Activated CD8-positive, alpha-beta memory T cell treated with anti-CD3 and anti-CD28 coated beads, Interleukin-2, amount 10 ng/mL, durations not matched to agents 7 days and 5 days (primary cell): ENCODE measurements around the gene VENTX. TPM values are rescaled to one million over a fixed set of nuclear protein-coding genes. Genes with fewer than 3 reads are reported as not detected.

Experiments used
- ATAC-seq: fragments of 150-1000 bp; cut with Tn5 transposase; one replicate; pipeline ENCODE4 v1.10.0; 2021; ENCODE audit warnings: moderate library complexity
- CTCF ChIA-PET: fragments of 350-600 bp; sonication (Branson Sonifier 250); formaldehyde crosslinking; loops from one replicate; lab custom pipeline; 2021; ENCODE audit warnings: antibody characterized with exemption; lab: Charles Lee
- DNase-seq: peaks from one replicate; pipeline ENCODE4 v3.0.0-alpha.2; 2020
- H3K27ac Mint-ChIP-seq: one replicate; pipeline ENCODE4 v1.8.0; 2021; ENCODE audit warnings: mild to moderate bottlenecking, mixed read lengths
- H3K27me3 Mint-ChIP-seq: one replicate; pipeline ENCODE4 v1.8.0; 2021; ENCODE audit warnings: mixed read lengths
- H3K36me3 Mint-ChIP-seq: one replicate; pipeline ENCODE4 v1.8.0; 2021; ENCODE audit warnings: mild to moderate bottlenecking, mixed read lengths
- H3K4me1 Mint-ChIP-seq: one replicate; pipeline ENCODE4 v1.8.0; 2021; ENCODE audit warnings: mixed read lengths
- H3K4me3 Mint-ChIP-seq: one replicate; pipeline ENCODE4 v1.8.0; 2021; ENCODE audit warnings: mild to moderate bottlenecking, moderate library complexity, mixed read lengths
- H3K9me3 Mint-ChIP-seq: one replicate; pipeline ENCODE4 v1.8.0; 2022; ENCODE audit warnings: low read depth, mixed read lengths
- microRNA-seq: library from miRNA; unstranded; fragments of <30 nt; microRNA quantifications from one replicate; pipeline ENCODE4 v1.2.0, GENCODE V29; 2022
- total RNA-seq, 2 experiments: library from RNA; stranded (reverse); gene quantifications; one replicate each; pipeline ENCODE4 v1.2.3, GENCODE V29; 2021

The VENTX gene
- total RNA-seq, 2 experiments from 2014 or later, result 0.12 TPM; not detected in 1

DNA sequence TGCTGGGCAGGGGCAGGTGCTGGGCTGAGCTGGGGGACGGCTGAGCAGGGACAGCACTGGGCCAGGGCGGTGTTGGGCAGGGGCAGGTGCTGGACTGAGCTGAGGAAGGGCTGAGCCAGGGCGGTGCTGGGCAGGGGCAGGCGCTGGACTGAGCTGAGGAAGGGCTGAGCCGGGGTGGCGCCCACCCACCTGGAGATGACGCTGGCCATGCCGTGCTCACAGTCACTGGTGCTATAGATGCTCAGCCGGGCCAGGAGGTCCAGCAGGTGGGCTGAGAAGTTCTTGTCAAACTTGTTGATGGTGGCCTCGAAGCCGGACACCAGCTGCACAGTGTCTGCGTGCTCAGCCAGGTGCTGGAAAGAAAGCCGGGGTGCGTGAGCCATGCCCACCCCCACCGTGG lies 43.4 kb downstream of the VENTX start:
- Mint-ChIP-seq H3K27me3 (no peaks in the 10 kb centered on the region), H3K4me1 (peaks cover 28% of the 10 kb centered on the region), H3K9me3 (no peaks in the 10 kb centered on the region), H3K36me3 (peaks cover 20% of the 10 kb centered on the region), H3K27ac (no peak overlapping the region), H3K4me3 (no peak overlapping the region)
- no peak for ATAC-seq
- CTCF ChIA-PET, result interaction anchor here (1.3 to 1.8 kb wide), 2 partner anchors 27 to 49 kb away, joined by 3 to 7 read pairs; no protein-coding TSS in a partner anchor
- DNase-seq, result no peak

DNA sequence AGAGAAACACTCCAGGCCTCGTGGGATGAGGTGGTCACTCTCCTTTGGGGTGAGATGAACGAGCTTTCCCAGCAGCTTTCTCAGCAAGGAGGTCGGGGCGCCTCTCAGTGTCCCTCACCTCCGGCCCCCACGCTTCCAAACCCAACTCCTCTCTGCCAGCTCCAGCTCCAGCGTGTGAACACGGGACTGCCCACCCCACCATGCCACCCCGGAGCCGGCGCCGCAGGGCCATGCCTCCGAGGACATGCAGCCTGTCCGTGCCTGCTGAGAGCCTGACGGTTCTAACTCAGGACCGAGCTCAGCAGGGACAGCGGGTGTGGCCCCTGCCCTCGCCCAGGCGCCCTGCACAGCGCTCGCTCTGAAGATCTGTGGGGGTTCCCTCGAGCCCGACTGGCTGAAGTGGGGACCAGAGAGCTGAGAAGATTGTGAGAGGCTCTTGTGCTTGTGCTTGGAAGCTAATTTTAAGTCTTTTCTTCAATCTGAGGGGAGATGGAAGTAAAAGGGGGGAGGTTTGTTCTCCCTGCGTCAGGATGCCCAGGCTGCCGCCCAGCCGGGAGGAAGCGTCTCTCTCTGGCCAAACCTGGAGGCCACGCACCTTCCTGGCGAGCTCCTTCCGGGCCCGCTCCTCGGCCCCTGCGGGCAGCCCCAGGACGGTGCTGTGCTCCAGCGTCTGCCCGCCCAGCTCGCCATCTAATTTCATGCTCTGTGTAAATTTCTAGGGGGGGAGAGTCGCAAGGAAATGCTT lies 44.1 kb downstream of the VENTX start:
- H3K9me3 Mint-ChIP-seq, result no peaks in the 10 kb centered on the region
- H3K4me1 Mint-ChIP-seq, result peaks cover 28% of the 10 kb centered on the region
- CTCF ChIA-PET, result interaction anchor here (1.3 to 1.8 kb wide), 2 partner anchors 26 to 48 kb away, joined by 3 to 7 read pairs; no protein-coding TSS in a partner anchor
- no peak overlapping the region for H3K27ac Mint-ChIP-seq
- no peak overlapping the region for H3K4me3 Mint-ChIP-seq
- peaks cover 23% of the 10 kb centered on the region for H3K36me3 Mint-ChIP-seq
- H3K27me3 Mint-ChIP-seq, result no peaks in the 10 kb centered on the region
- DNase-seq (no peak), ATAC-seq (no peak)

DNA sequence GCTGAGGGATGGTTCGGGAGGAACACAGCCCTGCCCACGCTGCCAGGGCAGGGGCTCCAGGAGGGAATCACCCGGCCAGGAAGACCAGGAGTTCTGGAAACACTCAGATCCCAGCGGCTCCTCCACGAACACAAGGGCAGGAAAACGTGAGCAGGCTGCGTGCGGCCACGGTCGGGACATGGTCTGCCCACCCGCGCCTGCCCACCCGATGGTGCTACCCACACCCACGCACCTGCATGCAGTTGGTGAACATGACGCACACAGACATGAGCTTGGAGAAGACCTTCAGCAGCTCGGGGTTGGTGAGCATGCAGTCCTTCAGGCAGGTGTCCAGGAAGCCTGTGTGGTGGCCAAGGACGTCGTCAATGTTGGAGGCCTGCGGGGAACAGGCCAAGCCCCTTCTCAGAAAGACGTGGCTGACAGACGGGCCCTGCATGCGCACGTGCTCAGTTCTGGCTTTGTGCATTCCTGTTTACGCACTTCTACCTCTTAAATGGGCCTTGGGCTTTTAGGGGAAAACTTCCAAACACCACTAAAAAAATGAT lies 45.3 kb downstream of the VENTX start:
- peaks cover 29% of the 10 kb centered on the region for H3K36me3 Mint-ChIP-seq
- H3K4me3 Mint-ChIP-seq, result no peak overlapping the region
- peaks cover 22% of the 10 kb centered on the region for H3K4me1 Mint-ChIP-seq
- no peaks in the 10 kb centered on the region for H3K27me3 Mint-ChIP-seq
- ATAC-seq (no peak), DNase-seq (no peak)
- no peaks in the 10 kb centered on the region for H3K9me3 Mint-ChIP-seq
- H3K27ac Mint-ChIP-seq, result no peak overlapping the region
- CTCF ChIA-PET, result interaction anchor here (1.8 kb wide), 1 partner anchor 25 kb away, joined by 7 read pairs; no protein-coding TSS in a partner anchor

DNA sequence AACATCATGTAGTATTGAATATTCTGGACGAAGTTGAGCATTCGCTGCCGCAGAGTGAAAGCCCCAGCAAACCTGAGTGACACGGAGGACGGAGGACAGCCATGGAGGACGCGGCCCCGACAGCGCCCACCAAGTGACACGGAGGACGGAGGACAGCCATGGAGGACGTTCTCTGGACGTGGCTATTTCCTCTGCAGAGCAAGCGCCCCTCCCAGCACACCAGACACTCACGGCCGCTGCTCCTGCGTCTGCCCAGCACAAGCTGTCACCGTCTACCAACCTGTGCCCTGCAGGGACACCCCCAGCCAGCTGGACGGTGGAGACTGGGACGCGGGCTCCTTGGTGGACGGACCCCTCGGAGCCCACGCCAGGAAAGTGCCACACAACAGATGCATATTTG lies 46.3 kb downstream of the VENTX start:
- Mint-ChIP-seq H3K4me3 (no peak overlapping the region), H3K9me3 (no peaks in the 10 kb centered on the region), H3K4me1 (peaks cover 12% of the 10 kb centered on the region), H3K36me3 (peaks cover 32% of the 10 kb centered on the region), H3K27ac (no peak overlapping the region), H3K27me3 (no peaks in the 10 kb centered on the region)
- CTCF ChIA-PET, result no interaction called here
- ATAC-seq, result no peak
- no peak for DNase-seq

DNA sequence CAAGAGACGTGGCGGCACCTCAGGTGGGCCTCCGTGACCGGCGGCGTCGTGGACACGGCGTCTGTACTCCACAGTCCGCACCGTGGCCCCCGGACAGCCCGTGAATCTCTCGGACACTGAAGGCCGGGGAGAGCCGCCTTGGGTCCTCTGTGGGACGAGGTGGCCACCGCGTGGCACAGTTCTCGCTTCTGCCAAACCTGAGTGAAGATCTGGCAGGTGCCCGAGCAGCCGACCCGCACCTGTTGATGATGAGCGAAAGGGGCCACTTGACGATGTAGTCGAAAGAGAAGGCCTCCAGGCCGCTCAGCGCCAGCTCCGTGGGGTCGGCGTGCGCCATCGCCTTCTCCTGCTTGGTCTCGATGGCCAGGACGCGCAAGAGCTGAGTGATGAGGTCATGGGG lies 47.6 kb downstream of the VENTX start:
- DNase-seq (no peak), ATAC-seq (no peak)
- H3K36me3 Mint-ChIP-seq, result peaks cover 32% of the 10 kb centered on the region
- no peaks in the 10 kb centered on the region for H3K4me1 Mint-ChIP-seq
- CTCF ChIA-PET, result interaction anchor here (0.8 kb wide), 1 partner anchor 23 kb away, joined by 3 read pairs; no protein-coding TSS in a partner anchor
- H3K9me3 Mint-ChIP-seq, result no peaks in the 10 kb centered on the region
- H3K27me3 Mint-ChIP-seq, result no peaks in the 10 kb centered on the region
- H3K4me3 Mint-ChIP-seq, result no peak overlapping the region
- H3K27ac Mint-ChIP-seq, result no peak overlapping the region

DNA sequence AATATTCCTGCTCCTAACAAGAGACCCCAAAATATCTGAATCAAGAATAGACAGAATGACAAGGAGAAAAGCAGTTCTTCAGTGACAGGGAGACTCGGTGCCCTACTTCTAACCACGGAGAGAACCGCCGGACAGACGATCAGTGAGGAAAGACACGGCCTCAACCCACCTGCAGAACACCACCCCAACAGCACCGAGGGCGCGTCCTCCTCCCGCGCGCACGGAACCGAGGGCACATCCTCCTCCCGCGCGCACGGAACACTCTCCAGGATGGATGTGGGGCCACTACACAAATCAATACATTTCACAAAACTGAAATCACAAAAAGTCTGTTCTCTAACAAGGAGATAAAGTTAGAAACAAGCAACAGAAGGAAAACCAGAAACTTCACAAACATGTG lies 48.7 kb downstream of the VENTX start:
- Mint-ChIP-seq H3K4me3 (no peak overlapping the region), H3K27me3 (no peaks in the 10 kb centered on the region), H3K27ac (no peak overlapping the region), H3K9me3 (no peaks in the 10 kb centered on the region), H3K4me1 (no peaks in the 10 kb centered on the region), H3K36me3 (peaks cover 38% of the 10 kb centered on the region)
- DNase-seq, result no peak
- no peak for ATAC-seq
- CTCF ChIA-PET, result interaction anchor here (1.3 kb wide), 1 partner anchor 43 kb away, joined by 3 read pairs; no protein-coding TSS in a partner anchor

DNA sequence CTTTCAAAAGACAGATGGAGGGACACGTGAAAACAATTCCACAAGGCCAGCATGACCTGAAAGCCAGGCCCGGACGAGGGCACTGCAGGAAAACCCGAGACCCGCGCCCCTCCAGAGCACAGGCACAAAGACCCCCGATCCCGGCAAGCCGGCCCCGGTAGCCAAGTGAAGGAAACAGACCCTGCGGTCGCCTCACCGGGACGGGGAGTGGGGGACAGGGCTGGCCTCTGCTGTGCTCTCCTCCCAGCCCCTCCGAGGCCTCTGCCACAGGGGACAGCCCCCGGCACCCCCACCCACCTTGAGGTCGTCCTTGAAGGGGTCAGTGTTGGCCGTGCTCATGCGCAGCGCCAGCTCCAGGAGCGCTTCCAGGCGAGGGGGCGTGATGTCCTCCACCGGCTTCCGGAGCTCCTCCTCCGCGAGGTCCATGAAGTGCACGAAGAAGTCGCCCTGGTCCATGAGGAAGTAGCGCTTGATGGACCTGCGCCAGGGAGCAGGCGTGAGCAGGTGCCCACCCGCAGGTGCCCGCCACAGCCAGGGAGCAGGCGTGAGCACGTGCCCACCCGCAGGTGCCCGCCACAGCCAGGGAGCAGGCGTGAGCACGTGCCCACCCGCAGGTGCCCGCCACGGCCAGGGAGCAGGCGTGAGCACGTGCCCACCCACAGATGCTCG lies 50.3 kb downstream of the VENTX start:
- ATAC-seq, result no peak
- Mint-ChIP-seq H3K4me3 (no peak overlapping the region), H3K27me3 (no peaks in the 10 kb centered on the region), H3K9me3 (no peaks in the 10 kb centered on the region), H3K36me3 (peaks cover 35% of the 10 kb centered on the region), H3K27ac (no peak overlapping the region), H3K4me1 (no peaks in the 10 kb centered on the region)
- no peak for DNase-seq
- CTCF ChIA-PET, result interaction anchor here (0.9 to 1.2 kb wide), 3 partner anchors 10 to 20 kb away, joined by 3 read pairs; partner anchors contain the start of gene ADAM8

DNA sequence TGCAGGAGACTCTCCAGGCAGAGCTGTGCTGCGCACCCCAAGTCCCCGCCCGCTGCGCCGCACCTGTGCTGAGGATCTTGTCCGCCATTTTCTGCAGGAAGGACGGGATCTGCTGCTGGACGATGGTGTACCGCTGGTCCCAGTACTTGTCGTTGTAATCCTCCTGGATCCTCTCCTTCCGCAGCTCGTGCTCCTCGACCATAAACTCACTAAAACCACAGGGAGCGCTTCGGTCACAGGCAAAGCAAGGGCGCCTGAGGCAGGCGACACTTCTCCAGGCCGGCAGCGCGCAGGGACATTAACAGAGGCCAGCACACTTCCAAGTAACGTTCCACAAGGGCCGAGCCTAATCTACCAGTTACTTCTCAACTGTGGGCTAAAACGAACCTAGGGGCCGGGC lies 52.1 kb downstream of the VENTX start:
- Mint-ChIP-seq H3K27ac (no peak overlapping the region), H3K9me3 (no peaks in the 10 kb centered on the region), H3K4me1 (peaks cover 6% of the 10 kb centered on the region), H3K4me3 (no peak overlapping the region), H3K36me3 (peaks cover 36% of the 10 kb centered on the region), H3K27me3 (no peaks in the 10 kb centered on the region)
- DNase-seq, result no peak
- CTCF ChIA-PET, result no interaction called here
- ATAC-seq, result no peak

Small RNA genes lying within 50 kb of the gene (microRNA-seq; reads per million reads assigned to microRNA genes)
- not detected for gene MIR202

Other genes starting within 250 kb of the VENTX start
- gene ADGRA1, start 149.9 kb upstream of the VENTX start, total RNA-seq, result not detected
- gene KNDC1, start 77.6 kb upstream of the VENTX start, total RNA-seq, result under 1 TPM in 1 of 2 experiments, not detected in 1; 0.32 TPM
- gene UTF1, start 7.6 kb upstream of the VENTX start, total RNA-seq, result not detected
- 100 to 1,000 TPM; 142 to 173 TPM for gene ADAM8, start 39.0 kb downstream of the VENTX start, total RNA-seq
- 10 to 100 TPM; 60.4 to 64.7 TPM for gene TUBGCP2, start 71.0 kb downstream of the VENTX start, total RNA-seq
- 10 to 100 TPM; 50.7 to 60.1 TPM for gene ZNF511, start 71.1 kb downstream of the VENTX start, total RNA-seq
- gene CALY, start 99.0 kb downstream of the VENTX start, total RNA-seq, result not detected
- not detected for gene PRAP1, start 109.5 kb downstream of the VENTX start, total RNA-seq
- 10 to 100 TPM in 1 of 2 experiments, 1 to 10 TPM in 1; 9.1 to 13.1 TPM for gene FUOM, start 120.2 kb downstream of the VENTX start, total RNA-seq
- gene ECHS1, start 135.5 kb downstream of the VENTX start, total RNA-seq, result 10 to 100 TPM; 34.0 to 50.2 TPM
- 1 to 10 TPM; 5.6 to 6.0 TPM for gene PAOX, start 141.4 kb downstream of the VENTX start, total RNA-seq
- gene MTG1, start 156.3 kb downstream of the VENTX start, total RNA-seq, result 10 to 100 TPM; 56.0 to 64.9 TPM
- gene SPRN, start 186.8 kb downstream of the VENTX start, total RNA-seq, result not detected
- gene SCART1, start 216.1 kb downstream of the VENTX start, total RNA-seq, result 1 to 10 TPM in 1 of 2 experiments, under 1 TPM in 1; 0.82 to 4.8 TPM